Activated CD4-positive, alpha-beta T cell treated with anti-CD3 and anti-CD28 coated beads, Interleukin-10, Interleukin-2, amounts not matched to agents 100 ng/mL and 50 ng/mL, durations not matched to agents 16 hours and 8 hours (primary cell): ENCODE data around the gene MYOZ3.

Source experiments
- DNase-seq: peaks from one replicate; pipeline ENCODE4 v3.0.0-alpha.2; 2020

MYOZ3 gene

DNA sequence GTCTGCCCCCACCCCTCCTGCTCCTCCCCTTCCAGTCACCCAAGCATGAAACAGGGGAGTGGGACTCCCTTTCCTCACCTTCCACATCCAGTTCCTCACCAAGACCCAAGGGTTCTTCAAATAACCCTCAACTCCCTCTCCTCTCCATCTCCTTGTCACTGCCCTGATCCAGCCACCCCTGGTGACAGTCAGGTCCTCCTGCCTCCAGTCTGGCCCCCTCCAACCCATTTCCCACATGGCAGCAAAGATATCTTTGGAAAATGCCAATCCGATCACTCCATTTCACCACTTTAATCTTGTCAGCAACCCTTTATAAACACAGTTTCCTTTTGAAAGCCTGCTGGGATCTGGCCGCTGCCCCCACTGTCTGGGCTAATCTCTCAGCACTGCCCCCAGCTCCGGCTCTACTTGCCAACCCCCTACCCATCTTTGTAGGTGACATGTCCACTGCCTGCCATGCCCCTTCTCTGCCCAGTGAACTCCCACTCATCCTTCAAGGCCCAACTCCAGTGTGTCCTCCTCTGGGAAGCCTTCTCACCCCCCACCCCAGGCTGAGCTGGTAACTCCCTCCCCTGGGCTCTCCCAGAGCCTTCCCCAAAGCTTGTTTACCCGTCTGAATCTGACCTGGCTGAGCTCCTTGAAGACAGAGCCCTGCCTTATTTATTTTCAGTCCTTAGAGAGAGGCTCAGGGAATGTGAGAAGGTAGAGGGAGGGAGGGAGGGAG is 781 bp upstream of the MYOZ3 start:
- no peak for DNase-seq

DNA sequence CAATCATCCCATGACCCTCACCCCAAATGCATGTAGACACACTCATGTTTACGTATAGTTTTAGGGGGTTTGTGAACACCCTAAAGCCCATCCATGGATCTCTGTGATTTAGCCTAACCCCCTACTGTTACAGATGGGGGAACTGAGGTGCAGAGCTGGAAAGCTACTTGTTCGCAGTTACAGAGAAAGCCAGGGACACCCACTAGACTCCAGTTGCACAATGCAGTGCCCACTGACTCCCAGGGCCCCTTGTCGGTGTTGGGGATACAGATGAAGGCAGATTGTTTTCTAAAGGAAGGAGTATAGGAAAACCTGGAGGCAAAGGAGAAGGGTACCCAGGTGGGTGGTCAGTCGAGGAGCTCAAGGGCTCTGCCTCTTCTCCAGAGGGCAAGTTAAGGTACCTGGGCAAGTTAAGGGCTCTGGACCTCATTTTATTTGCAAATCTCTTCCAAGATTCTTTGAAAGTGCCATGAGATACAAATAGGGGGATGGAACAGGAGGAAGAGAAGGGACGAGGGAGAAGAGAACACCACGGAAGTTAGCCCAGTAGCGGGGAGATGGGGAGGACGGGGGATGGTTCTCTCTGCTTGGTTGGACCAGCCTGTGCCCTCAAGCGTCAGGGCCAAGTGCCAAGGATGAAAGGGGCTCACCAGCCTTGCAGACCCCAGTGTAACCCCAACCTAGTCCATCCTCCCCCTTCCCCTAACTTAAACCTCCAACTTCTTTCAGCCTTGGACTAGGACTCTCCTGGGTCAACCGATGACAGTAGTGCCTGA is 958 bp downstream of the MYOZ3 start:
- no peak for DNase-seq

DNA sequence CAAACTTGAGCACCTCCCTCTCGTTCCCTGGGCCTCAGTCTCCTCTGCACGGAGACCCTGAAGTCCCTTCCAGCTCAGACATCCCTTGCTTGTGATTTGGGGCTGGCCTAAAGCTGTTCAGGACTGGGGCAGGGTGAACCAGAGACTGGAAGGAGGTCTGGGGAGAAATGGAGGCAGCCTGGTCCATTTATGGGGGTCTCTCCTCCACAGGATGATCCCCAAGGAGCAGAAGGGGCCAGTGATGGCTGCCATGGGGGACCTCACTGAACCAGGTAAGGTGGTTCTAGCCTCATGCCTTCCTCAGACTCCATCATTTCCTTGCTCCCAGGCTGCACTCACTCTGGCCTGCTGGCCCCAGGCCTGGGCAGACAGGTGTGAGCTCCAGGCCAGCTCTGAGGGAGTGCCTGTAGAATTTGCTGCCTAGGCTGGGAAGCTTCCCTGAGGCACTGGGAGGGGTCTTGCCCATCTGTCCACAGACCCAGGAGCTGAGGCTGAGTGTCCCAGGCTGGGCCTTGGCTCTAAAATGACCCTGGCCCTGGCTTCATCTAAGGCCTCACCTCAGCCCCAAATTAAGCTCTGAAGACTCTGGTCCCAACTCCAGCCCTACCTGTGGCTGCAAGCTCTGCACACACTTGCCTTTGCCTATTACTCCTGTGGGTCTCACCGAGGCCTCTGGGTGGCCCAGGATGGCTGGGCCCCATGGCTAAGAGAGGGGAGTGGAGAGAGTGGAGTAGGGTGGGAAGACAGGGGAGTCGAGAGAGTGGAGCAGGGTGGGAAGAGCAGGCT is 1.9 kb downstream of the MYOZ3 start:
- DNase-seq: no peak

DNA sequence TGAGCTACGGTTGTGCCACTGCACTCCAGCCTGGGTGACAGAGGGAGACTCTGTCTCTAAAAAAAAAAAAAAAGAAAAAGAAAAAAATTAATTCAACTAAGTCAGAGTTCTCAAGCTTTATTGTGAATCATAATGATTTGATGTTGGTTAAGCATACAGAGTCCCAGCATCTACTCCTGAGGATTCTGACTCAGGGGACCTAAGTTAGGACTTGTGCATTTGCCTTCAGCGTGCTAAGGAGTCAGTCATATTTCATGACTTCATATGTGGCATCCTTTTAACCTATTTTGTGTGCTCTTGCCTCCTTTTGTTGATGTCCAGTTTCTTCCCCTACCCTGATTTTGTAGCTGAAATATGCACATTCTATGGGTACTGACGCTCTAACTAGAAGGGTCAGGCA is 2.9 kb downstream of the MYOZ3 start:
- DNase-seq: no peak

DNA sequence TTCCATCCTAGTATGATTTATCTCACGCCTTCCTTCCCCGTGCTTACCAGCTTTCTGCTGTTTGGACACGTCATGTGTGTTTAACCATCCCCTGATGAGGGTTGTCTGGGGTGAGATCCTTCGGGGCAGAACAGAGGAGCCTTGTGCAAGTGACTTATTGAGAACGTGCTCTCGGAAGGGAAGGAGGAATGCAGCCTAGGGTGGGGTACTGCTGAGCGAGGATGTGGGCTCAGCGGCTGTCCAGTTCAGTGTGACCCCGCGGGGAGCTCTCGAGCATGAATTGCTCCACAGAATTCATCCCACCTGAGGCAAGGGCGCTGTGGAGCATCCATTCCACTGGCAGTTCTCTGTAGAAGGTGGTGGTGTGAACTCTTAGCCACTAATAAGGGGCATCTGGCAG is 4.0 kb downstream of the MYOZ3 start:
- DNase-seq: no peak

DNA sequence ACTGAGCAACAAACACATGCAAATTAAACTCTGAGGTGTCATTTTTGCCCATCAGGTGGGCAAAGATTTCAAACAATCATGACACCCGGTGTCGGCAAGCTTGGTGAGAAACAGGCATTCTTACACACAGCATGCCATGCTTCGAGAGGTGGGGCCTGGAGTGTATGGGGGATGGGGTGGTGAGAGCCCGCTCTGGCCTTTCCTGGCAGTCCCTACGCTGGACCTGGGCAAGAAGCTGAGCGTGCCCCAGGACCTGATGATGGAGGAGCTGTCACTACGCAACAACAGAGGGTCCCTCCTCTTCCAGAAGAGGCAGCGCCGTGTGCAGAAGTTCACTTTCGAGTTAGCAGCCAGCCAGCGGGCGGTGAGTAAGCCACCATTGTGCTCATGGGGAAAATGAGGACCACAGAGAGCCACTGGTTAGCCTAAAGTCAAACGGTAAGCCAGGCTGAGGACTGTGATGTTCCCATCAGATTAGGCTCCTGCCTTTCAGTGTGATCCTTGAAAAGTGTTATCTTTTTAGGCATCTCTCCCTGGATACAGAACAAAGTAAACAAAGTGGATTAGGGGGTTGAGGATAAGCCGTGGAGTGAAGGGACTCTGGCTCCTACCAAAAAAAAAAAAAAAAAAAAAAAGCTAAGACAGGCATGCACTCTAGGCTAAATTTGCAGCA is 9.4 kb downstream of the MYOZ3 start:
- DNase-seq: no peak

DNA sequence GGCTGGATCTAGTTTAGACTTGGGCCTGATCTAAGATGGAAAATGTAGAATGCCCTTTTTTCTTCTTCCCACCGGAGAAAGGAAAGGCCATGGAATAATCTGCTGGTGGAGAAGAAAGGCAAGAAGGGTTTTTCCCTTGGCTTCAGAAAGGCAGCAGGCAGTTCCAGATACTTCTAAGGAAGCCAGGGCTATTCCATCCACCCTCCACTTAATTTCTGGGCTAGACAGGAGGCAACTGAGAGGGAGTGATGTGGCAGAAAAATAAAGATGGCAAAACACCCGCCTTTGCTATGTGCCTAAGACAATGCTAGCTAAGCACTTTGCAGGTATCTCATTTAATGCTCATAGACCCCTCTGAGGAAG is 9.9 kb downstream of the MYOZ3 start:
- no peak for DNase-seq

DNA sequence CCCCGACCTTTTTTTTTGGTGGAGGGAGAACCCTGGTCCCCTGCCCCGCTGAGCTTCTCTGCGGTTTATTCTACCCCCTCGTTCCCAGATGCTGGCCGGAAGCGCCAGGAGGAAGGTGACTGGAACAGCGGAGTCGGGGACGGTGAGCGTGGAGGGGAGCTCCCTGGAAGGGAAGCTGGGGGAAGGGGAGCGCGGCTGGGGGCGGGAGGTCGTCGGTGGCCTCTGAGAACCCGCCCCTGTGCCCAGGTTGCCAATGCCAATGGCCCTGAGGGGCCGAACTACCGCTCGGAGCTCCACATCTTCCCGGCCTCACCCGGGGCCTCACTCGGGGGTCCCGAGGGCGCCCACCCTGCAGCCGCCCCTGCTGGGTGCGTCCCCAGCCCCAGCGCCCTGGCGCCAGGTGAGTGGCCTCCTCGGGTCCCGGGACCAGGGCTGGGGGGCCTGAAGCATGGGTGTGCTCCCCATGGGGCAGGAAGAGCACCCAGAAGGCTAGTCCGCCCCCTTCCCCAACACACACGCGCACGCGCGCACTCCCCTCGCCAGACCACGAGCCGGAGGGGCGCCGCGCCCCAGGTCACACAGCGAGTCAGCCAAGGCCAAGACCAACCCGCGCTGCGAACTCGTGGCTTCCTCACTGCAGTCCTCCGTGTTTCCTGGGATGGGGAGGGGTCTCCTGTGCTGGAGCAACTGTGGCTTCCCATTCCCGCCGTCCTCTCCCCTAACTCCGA is 10.6 kb downstream of the MYOZ3 start:
- no peak for DNase-seq

DNA sequence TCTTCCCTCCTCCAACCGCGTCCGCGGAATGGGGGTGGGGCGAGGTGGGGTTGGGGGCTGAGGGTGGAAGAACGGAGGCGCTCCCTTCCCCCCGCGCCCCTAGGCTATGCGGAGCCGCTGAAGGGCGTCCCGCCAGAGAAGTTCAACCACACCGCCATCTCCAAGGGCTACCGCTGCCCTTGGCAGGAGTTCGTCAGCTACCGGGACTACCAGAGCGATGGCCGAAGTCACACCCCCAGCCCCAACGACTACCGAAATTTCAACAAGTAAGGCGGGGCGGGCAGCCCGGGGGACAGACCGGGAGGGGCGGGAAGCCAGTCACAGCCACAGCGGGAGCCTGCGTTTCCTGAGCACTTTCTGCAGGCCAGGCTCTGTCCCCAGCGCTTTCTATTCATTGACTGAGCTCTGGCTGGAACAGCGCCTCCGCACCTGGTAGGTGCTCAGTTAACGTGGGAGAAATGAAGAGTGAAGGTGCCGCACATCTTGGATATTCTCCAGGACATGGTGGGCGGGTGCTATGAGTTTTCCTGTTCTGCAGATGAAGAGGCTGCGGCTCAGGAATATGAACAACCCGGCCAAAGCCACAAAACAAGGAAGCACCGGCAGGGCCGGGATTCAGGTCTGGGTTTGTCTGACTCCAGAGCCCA is 11.3 kb downstream of the MYOZ3 start:
- DNase-seq: peak; percentile 14

DNA sequence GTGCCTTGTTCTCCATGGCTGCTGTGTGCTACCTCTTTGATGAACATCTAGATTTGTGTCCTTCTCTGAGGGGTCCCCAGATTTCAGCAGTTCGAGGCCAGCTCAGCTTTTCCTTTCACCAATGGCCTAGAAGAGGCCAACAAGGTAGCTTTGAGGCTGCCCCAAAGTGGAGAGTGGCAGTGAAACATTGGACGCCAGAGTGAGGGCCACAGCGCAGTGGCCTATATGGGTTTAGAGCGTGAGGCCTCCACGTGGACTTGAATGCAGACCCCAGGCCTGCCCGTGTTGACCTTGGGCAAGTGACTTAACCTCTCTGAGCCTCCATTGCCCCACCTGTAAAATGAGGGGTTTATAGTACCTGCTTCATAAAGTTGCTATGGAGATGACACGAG is 11.8 kb downstream of the MYOZ3 start:
- no peak for DNase-seq

DNA sequence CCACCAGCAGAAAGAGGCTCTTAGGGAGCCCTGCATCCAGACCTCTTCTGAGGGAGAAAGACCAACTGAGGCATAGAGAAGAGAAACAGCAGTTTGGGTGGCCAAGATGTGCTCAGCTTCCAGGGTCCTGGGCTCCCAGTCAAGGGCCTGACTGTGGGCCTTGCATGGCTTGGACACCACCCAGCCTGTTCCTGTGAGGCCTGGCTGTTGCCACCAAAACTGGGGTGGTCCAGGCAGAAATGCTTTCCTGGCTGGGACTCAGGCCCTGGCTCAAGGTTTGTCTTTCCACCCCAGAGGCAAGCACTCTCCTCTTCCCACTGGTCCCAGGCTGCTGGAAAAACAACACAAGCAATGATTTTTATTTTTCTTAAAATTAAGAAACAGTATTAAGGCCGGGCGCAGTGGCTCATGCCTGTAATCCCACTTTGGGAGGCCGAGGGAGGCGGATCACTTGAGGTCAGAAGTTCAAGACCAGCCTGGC is 13.3 kb downstream of the MYOZ3 start:
- DNase-seq: no peak

DNA sequence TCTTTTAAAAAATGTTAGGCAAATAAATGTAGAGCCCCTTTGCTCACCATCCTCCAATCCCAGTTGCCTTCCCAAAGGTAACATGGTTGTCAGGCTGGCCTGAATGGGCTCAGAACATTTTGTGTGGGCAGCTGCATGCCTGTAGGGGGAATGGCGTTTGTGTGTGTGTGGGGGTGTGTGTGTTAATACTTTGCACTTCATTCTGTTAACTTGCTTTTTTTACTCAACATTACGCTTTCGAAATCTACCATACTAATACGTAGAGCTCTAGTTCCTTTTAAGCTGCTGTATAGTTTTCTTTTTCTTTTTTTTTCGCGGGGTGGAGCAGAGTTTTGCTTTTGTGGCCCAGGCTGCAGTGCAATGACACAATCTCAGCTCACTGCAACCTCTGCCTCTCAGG is 14.0 kb downstream of the MYOZ3 start:
- DNase-seq: no peak

DNA sequence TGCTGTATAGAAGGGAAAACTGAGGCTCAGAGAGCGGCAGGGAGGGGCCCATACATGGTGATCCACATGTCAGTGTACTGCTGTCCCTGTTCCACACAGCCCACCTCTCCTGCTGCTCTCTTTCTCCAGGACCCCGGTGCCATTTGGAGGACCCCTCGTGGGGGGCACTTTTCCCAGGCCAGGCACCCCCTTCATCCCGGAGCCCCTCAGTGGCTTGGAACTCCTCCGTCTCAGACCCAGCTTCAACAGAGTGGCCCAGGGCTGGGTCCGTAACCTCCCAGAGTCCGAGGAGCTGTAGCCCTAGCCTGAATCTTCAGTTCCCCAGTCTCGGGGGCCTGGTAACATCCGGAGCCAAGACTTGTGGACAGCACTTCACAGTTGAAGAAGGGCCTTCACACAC is 15.5 kb downstream of the MYOZ3 start:
- no peak for DNase-seq

DNA sequence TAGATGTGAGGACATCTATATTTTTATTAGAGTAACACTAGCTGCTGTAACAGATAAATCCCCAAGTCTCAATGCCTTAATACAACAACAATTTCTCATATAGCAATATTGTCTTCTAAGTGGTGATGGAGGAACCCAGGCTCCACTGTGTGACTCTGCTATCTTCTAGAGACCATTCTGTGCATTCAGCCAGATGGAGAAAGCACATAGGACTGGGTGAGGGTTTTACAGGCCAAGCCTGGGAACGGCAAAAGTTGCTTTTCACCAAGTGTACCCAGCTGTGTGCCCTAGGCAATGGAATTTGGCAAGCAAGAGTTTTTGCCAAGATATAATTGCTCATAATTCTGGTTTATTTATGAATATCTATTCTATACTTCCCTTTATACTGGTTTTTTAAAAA is 28.1 kb downstream of the MYOZ3 start:
- no peak for DNase-seq

DNA sequence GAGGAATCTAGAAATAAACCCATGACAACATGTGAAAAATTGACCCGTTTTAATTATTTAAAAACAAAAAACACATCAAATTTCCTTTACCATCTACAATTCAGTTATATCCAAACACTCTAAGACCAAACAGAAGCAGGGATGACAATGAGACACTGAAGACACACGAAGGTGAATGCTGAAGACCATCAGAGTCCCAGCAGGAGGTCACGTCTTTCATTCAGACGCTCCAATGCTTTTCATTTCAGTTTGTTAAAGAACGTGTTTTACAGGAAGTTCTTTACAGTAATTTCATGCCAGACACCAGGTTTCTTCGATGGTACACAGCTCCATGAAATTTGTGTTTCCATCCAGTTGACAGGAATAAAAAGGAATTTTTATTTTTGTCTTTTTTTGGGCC is 29.7 kb downstream of the MYOZ3 start:
- no peak for DNase-seq

DNA sequence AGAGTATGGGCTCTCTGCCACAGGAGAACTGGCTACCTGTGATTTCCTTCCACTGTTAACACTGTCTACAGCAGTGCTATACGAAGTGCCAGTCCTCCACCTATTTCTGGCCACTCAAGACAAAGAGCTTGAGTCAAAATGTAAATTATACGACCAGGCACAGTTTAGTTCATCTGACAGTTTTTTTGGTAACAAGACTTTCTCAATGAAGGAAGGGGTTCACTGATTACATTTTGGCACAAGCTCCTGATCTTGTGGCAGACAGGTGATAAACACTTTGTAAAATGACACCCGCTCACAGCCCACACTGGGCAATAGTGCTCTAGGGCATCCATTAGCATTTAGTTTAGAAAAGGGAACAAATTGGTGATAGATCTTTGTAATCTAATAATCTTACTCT is 31.2 kb downstream of the MYOZ3 start:
- no peak for DNase-seq

DNA sequence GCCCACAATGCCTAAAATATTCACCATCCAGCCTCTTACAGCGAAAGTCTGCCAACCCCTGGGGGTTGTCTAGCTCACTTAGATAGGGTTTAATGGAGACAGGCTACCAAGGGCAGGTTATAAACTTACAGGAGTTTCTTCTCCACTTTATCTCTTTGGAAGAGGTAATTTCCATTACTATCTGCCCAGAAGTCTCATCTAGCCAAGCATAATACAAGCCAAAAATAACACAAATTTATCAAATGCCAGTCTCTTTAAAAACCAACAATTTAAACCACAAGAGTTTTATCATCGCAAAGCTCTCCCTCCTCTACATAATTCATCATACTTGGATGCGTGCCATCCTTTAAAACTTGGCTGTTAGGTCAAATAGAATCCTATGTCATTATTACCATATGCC is 33.6 kb downstream of the MYOZ3 start:
- no peak for DNase-seq

DNA sequence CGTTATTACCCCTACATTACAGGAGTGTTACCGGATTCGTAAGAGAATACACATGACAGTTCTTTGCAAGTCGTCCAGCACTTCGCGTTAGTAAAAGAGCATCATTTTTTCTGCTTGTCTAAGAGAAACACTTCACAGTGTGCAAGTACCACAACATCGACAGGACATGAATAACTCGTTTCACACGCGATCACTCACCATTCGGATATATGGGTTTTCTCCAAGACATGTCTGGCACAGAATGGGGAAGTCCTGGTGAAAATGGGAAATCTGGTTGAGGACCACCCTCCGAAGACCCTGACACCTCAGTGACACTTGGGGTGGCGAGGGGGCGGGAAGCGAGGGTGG is 39.2 kb downstream of the MYOZ3 start:
- no peak for DNase-seq

DNA sequence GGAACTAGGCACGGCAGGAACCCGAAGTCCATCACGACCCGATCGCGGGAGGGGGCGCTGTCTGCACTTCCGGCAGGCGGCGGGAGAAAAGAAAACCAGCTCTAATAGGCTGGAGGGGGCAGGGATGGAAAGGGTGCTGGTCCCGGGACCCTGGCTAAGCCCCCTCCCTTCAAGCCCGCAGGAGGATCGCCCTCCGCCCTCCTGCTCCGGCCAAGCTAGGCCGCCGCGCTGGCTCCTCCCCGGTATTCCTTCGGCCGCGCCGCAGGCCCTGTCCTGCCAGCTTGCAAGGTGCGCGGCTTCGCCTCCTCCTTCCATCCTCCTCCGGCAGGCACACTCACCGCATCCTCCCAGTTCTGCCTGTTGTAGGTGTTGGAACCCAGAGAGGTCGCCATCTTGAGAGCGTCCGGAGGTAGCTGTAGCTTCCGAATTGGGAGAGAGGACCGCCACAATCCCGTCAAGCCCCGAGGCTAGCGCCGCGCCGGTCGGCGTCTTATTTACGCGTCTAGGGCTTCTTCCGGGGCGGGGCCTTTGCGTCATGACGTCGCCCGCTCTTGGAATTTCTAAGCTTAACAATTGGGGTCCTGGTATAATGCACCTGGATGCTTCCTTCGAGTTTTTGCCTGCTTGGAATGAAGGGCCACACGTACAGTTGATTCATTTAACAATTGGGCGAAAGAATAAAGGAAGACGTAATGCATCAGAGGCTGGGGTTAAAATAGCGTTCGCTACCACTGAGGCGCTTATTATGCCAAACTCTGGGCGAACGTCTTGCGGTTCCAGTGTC is 39.7 kb downstream of the MYOZ3 start, which contains the start of gene RBM22:
Gene RBM22, minus strand, starts transcription at position 469 of the 784 bp plus-strand sequence. Its CDS starts 77 bp downstream, at position 392.
- peak; percentile 94 for DNase-seq

DNA sequence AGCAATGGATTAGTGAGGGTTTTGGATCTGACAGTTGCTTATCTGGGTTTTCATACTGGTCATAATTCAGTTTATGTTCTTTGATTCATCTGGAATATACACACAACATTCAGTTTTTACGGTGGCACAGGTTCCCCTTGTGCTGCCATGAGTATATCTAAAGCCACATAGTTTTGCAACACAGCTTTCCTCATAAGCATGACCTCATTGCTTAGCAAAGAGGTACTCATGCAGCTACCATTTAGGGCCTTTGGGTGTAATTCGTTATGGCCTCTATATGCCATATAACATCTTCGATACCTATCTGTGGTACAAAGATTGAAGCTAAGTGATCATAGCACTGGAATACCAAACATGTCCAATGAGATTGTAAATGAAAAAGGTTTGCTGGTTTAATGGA is 42.7 kb downstream of the MYOZ3 start:
- DNase-seq: peak; percentile 3

DNA sequence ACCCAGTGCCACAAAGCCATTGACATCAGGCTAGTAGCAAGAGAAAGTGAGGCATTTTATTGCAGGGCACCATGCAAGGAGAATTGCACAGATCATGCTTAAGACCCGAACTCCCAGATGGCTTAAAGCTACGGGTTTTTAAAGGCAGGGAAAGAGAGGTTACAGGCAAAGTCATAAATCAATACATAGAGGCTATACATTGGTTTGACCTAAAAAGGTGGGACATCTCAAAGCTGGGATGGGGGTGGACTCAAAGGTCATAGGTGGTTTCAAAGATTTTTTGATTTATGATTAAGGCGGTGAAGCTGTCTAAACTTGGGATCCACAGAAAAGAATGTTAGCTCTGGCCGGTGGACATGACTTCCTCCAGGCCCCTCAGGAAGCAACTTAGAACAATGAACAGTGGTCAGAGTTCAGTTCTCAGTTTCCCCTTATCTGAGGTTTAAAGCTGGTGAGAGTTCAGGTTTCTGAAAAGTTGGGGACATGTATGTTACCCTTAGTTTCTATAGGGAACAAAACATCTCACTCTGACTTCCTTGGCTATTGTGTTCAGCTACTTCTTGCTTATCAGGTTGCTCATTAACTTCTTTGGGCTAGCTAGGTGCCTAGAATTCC is 45.8 kb downstream of the MYOZ3 start:
- no peak for DNase-seq
